RPMI8226 (cell line): ENCODE measurements around the gene MFSD6.
"Not testable (repeated sequence)": the region's sequence is repeated elsewhere in the genome, so short reads cannot be mapped to it uniquely, and the experiment has no call there.

Experiments
- DNase-seq: peaks from one replicate; pipeline ENCODE4 v3.0.0-alpha.2; 2015

Gene MFSD6

GRCh38 chr2:190407662-190408537 lies at the start of gene MFSD6:
Gene MFSD6 (plus strand): TSS chr2:190408355. CDS start chr2:190436030, 27,675 bp downstream.
- peak; percentile 67 for DNase-seq

GRCh38 chr2:190358655-190359448 lies 49.3 kb upstream of the MFSD6 start:
- DNase-seq: not testable (repeated sequence)

- DNase-seq: no peak
Observed at GRCh38 chr2:190360561-190360960, 47.6 kb upstream of the MFSD6 start.

GRCh38 chr2:190360965-190361364 lies 47.2 kb upstream of the MFSD6 start:
- DNase-seq: no peak

GRCh38 chr2:190361572-190361971 lies 46.6 kb upstream of the MFSD6 start:
- no peak for DNase-seq

- no peak for DNase-seq
Observed at GRCh38 chr2:190362894-190363293, 45.3 kb upstream of the MFSD6 start.

GRCh38 chr2:190365499-190366204 lies 42.5 kb upstream of the MFSD6 start:
- peak; percentile 12 for DNase-seq

- no peak for DNase-seq
Observed at GRCh38 chr2:190366248-190366753, 41.9 kb upstream of the MFSD6 start.

GRCh38 chr2:190367091-190367490 lies 41.1 kb upstream of the MFSD6 start:
- no peak for DNase-seq

GRCh38 chr2:190369635-190370034 lies 38.5 kb upstream of the MFSD6 start:
- no peak for DNase-seq

- DNase-seq: no peak
Observed at GRCh38 chr2:190376083-190376482, 32.1 kb upstream of the MFSD6 start.

GRCh38 chr2:190376591-190377245 lies 31.4 kb upstream of the MFSD6 start:
- DNase-seq: no peak

GRCh38 chr2:190378880-190379237 lies 29.3 kb upstream of the MFSD6 start:
- DNase-seq: no peak

GRCh38 chr2:190379249-190379964 lies 28.7 kb upstream of the MFSD6 start:
- DNase-seq: no peak

GRCh38 chr2:190380962-190381412 lies 27.2 kb upstream of the MFSD6 start:
- DNase-seq: no peak

GRCh38 chr2:190382851-190383250 lies 25.3 kb upstream of the MFSD6 start:
- peak; percentile 73 for DNase-seq

- no peak for DNase-seq
Observed at GRCh38 chr2:190387422-190387821, 20.7 kb upstream of the MFSD6 start.

GRCh38 chr2:190396271-190396670 lies 11.9 kb upstream of the MFSD6 start:
- DNase-seq: no peak

GRCh38 chr2:190402986-190403603 lies 5.1 kb upstream of the MFSD6 start:
- DNase-seq: no peak

GRCh38 chr2:190404487-190404886 lies 3.7 kb upstream of the MFSD6 start:
- no peak for DNase-seq

- DNase-seq: no peak
Observed at GRCh38 chr2:190405070-190405469, 3.1 kb upstream of the MFSD6 start.
